Spinal cord (tissue), 10 donors: ENCODE results near the gene AARSD1. TPM values are rescaled to one million over a fixed set of nuclear protein-coding genes. Genes with fewer than 3 reads are reported as not detected.

ENCODE experiments used
- DNase-seq, 6 donors: peaks; one replicate each; pipeline versions ENCODE4 v3.0.0 to v3.0.0-alpha.2; 2013 to 2015; ENCODE audit warnings: low spot score in 6 of 6, low read depth in 4 of 6
- H3K27ac ChIP-seq: one replicate; pipeline ENCODE4 v1.5.1; 2013; ENCODE audit warnings: low read depth, low read length, control low read depth
- H3K27me3 ChIP-seq: one replicate; pipeline ENCODE4 v1.6.1; 2013; ENCODE audit warnings: low read length; ENCODE audit not compliant: control insufficient read depth, insufficient read depth
- H3K36me3 ChIP-seq: one replicate; pipeline ENCODE4 v1.6.1; 2013; ENCODE audit warnings: low read length; ENCODE audit not compliant: control insufficient read depth, insufficient read depth
- H3K4me1 ChIP-seq: one replicate; pipeline ENCODE4 v1.6.1; 2013; ENCODE audit warnings: low read length; ENCODE audit not compliant: control insufficient read depth, insufficient read depth
- H3K4me3 ChIP-seq: one replicate; pipeline ENCODE4 v1.5.1; 2013; ENCODE audit warnings: low read depth, low read length, control low read depth
- H3K9me3 ChIP-seq: one replicate; pipeline ENCODE4 v1.6.1; 2013; ENCODE audit warnings: low read length; ENCODE audit not compliant: control insufficient read depth, insufficient read depth
- WGBS: methylation state at CpG from one replicate; pipeline ENCODE4 v1.1.5; 2013; ENCODE audit warnings: missing lambda C conversion rate; ENCODE audit not compliant: insufficient coverage; 5-methylcytosine and 5-hydroxymethylcytosine counted together
- polyA plus RNA-seq, 2 donors: library from polyadenylated mRNA; unstranded; fragments of 120-200 nt; gene quantifications; one replicate each; pipeline ENCODE4 v1.2.1, GENCODE V29; 2013; ENCODE audit not compliant: insufficient read length in 2 of 2
- total RNA-seq, 2 donors: library from RNA; depleted of rRNA in 1 of 2; stranded (reverse); fragments of 120-200 nt in 1 of 2; fragments of >200 nt in 1 of 2; gene quantifications; one replicate each; pipeline versions ENCODE4 v1.2.3 to v1.2.4, GENCODE V29; 2013 to 2014
- donor health status: healthy.

Gene AARSD1
- total and polyA plus RNA-seq, 4 donors = 20.8 to 91.2 (median 51.9) TPM

DNA sequence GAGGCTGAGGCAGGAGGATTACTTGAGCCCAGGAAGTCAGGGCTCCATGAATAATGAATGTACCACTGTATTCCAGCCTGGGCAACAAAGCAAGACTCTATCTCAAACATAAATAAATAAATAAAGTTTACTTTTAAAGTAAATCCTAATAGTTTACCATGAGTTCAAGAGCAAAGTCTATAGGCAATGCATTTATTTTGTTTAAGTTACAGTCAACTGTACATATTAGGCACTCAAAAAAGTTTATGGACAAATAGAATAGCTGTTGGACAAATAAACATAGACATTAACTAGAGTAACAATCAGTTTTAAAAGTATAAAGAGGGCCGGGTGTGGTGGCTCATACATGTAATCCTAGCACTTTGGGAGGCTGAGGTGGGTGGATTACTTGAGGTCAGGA is 3.7 kb upstream of the AARSD1 start:
- Histone ChIP-seq H3K27me3 (no peaks in the 10 kb centered on the region), H3K36me3 (no peaks in the 10 kb centered on the region), H3K4me1 (peaks cover 8% of the 10 kb centered on the region), H3K9me3 (no peaks in the 10 kb centered on the region), H3K27ac (no peak overlapping the region), H3K4me3 (no peak overlapping the region)
- no peak for DNase-seq
- no CpG with 5 or more reads among the region's 1 CpG for WGBS

DNA sequence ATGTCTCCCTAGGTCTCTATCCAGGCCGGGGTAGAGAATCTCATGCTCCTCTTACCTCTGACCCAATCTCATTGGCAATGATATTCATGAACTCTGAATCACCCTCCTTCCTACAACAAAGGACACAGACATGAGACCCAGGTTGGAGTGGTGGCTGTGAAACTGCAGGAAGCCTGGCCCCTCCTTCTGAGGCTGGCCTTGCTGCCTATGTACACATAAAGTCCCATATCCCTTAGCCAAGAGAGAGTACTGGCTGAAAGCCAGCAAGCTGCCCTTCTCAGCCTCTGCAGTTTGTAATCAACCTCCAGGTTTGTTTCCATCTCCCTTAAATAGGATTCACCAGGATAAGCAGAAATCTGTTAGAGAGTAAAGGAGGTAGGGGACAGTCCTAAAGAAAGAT is 10.6 kb downstream of the AARSD1 start:
- Histone ChIP-seq H3K27ac (no peak overlapping the region), H3K36me3 (peaks cover 87% of the 10 kb centered on the region), H3K27me3 (no peaks in the 10 kb centered on the region), H3K4me1 (no peaks in the 10 kb centered on the region), H3K4me3 (no peak overlapping the region), H3K9me3 (no peaks in the 10 kb centered on the region)
- no CpG with 5 or more reads among the region's 1 CpG for WGBS
- DNase-seq = no peak

DNA sequence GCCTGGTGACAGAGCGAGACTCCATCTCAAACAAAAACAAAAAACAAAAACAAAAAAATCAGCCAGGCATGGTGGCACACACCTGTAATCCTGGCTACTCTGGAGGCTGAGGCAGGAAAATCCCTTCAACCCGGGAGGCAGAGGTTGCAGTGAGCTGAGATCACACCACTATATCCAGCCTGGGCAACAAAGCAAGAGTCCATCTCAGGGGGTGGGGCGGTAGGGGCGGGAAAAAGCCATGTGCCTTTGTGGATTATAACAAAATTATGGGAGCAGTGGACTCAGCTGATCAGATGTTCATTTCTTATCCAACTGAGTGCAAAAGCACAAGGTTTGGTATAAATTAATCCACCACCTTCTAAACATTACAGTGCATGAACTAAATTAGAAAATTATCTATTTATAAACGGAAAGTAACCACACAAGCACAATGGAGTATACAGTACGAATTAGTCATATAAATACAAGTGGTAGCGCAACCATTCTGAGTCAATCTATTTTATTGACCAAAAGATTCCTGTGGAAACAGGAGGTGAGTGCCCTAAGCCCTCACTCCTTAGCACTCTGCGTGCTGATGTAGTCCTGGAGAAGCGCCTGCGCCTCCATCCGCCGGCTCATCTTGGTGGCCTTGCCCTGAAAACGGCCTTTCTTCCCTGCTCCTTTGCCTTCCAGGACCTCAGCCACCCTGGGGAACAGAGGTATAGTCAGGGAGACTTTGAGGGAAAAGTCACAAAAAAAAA is 14.0 kb downstream of the AARSD1 start:
- no peaks in the 10 kb centered on the region for H3K9me3 ChIP-seq
- H3K4me3 ChIP-seq = no peak overlapping the region
- peaks cover 65% of the 10 kb centered on the region for H3K36me3 ChIP-seq
- no peak overlapping the region for H3K27ac ChIP-seq
- WGBS = 90% methylated on average over 3 of the region's 13 CpGs
- H3K4me1 ChIP-seq = no peaks in the 10 kb centered on the region
- no peaks in the 10 kb centered on the region for H3K27me3 ChIP-seq
- DNase-seq = no peak

DNA sequence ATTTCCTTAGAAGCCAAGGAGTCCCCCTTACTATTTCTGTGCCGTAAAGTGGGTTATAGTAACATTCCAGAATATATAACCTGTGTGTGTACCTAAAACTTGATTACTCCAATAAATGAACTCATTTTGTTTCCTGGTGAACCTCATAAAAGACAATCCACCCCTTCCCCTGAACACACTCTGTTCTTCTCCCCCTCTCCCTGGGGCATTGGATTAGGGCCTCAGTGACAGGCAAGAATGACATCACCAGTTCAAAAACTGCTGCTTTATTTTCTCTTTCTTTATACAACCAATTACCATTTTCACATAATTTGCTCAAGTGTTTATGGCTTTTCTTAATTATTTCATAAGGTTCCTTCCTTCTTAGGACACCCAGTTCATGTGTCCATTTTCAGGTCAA is 17.4 kb downstream of the AARSD1 start:
- no peaks in the 10 kb centered on the region for H3K4me1 ChIP-seq
- no peaks in the 10 kb centered on the region for H3K27me3 ChIP-seq
- no peak overlapping the region for H3K27ac ChIP-seq
- DNase-seq = no peak
- no peaks in the 10 kb centered on the region for H3K9me3 ChIP-seq
- no CpG with 5 or more reads among the region's 1 CpG for WGBS
- H3K36me3 ChIP-seq = peaks cover 32% of the 10 kb centered on the region
- H3K4me3 ChIP-seq = no peak overlapping the region

DNA sequence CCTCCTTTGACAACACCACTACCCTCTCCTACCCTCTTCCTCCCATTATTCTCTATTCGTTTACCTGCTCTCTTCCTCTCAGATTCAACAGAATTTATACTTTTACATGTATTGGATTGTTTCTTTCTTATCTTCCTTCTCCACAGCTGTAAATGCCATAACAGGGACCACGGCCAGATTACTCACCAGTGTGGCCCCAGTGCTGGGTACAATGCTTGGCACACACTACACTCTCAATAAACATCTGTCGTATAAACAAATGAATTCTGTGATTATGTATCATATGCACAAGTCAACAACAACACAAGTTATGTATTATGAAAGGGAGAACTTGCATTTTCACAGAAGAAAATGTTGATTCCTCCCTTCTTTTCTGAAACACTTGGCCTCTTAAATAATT is 20.0 kb downstream of the AARSD1 start:
- Histone ChIP-seq H3K4me3 (no peak overlapping the region), H3K9me3 (no peaks in the 10 kb centered on the region), H3K4me1 (no peaks in the 10 kb centered on the region), H3K27ac (no peak overlapping the region), H3K36me3 (peaks cover 11% of the 10 kb centered on the region), H3K27me3 (no peaks in the 10 kb centered on the region)
- WGBS = no CpG with 5 or more reads among the region's 3 CpGs
- no peak for DNase-seq

DNA sequence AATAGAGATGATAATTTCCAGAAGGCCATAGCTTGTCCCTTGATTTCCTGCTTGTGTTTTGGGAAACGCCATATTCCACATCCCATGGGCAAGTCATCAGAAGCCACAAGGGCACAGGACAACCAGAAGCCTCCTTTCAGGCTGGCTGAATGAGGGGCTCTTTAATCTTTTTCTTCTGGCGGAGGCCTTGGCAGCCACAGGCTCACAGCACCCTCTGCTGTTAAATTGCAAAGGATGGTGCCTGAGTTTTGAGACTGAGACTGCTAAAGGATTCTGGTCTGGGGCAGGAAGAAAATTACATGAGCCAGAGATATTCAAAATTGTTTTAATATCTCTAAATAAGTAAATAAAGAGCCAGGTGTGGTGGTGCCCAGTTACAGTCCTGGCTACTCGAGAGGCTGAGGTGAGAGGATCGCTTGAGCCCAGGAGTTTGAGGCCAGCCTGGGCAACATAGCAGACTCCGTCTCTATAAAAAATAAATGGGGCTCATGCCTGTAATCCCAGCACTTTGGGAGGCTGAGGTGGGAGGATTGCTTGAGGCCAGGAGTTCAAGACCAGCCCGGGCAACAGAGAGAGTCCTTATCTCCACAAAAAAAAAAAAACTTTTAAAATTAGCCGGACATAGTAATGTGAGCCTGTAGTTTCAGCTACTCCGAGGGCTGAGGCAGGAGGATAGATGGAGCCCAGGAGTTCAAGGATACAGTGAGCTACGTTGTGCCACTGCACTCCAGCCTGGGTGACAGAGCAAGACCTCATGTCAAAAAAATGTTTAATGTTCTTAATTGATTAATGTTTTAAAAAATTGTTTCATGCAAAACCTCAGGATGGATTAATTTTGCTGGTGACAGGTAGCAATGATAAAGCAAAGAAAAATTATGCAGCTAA is 26.3 kb downstream of the AARSD1 start:
- Histone ChIP-seq H3K27me3 (no peaks in the 10 kb centered on the region), H3K36me3 (no peaks in the 10 kb centered on the region), H3K4me1 (no peaks in the 10 kb centered on the region), H3K4me3 (no peak overlapping the region), H3K27ac (no peak overlapping the region), H3K9me3 (no peaks in the 10 kb centered on the region)
- WGBS = 75% methylated on average over 2 of the region's 9 CpGs
- peak in 5 of 6 donors; percentile 30 to 84 (median 48) for DNase-seq

DNA sequence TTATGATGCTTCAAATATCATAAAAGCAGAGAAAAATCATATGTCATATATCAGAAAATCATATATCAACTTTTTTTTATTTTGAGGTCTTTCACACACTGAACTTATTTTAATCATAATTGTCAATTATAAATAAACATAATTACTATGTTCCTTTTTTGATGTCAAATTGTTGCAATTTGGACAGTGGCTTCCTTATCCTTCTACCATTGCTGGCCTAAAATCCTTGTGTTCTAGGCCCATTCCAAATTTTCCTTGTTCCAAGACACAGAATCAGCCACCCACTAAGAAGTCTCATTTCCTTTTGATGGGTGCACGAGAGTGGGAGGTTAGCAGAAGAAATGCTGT is 34.8 kb downstream of the AARSD1 start:
- no peak overlapping the region for H3K27ac ChIP-seq
- H3K4me3 ChIP-seq = no peak overlapping the region
- H3K4me1 ChIP-seq = no peaks in the 10 kb centered on the region
- H3K9me3 ChIP-seq = no peaks in the 10 kb centered on the region
- no peaks in the 10 kb centered on the region for H3K27me3 ChIP-seq
- WGBS = 83% methylated on average over 1 of the region's 1 CpG
- DNase-seq = no peak
- no peaks in the 10 kb centered on the region for H3K36me3 ChIP-seq

DNA sequence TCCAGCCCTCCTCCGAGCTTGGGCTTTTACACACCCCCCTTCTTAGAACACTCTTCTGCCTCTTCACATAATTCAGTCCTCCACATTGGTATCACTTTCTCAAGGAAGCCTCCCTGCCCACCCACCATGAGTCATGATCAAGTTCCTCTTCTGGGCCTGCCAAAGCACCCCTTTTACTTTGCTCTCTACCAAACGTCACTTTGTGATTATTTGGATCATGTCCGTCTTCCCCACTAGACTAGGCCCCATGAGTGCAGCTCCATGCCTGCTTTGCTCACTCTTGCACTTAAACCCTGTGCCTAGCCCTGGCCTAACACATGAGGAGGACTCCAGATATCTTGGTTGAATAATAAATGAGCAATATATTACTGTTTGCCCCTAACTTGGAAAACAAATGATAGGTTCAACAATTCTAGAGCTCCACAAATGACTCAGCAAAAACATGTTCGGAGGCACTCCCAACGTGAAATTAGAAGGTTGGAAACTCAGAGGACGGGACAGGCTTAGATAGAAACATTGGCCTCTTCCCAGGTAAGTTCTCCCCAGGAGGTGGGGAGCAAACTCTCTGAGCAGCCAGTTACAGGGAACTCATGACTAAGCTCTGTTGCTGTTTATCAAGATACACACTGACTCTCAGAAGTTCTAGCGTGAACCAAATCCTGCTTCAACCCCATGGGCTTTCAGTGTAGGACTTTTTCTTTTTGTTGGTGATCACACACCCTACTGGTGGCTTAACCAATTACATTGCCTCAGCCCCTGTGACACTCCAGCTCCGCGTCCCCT is 35.3 kb downstream of the AARSD1 start:
- Histone ChIP-seq H3K36me3 (no peaks in the 10 kb centered on the region), H3K4me1 (no peaks in the 10 kb centered on the region), H3K27me3 (no peaks in the 10 kb centered on the region), H3K27ac (no peak overlapping the region), H3K9me3 (no peaks in the 10 kb centered on the region), H3K4me3 (no peak overlapping the region)
- peak in 2 of 6 donors; percentile 11 to 42 for DNase-seq
- WGBS = 68% methylated on average over 7 of the region's 9 CpGs

DNA sequence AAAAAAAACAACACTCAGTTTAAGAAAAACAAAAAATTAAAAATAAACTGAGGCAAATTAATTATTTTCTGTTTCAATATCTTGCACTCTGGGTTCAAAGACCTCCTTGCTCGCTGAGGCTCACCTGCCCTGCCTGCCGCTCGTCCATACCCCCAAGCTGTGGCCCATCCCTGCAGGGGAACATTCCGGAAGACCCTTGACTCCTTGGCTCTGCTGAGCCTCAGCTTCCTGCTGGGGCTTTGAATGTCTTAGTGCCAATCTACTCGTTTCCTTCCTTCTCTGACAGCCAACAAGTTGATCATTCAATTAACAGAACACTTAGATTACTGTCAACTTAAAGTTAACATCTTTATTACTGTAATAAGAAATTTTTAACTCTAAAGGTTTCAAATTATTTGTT is 39.4 kb downstream of the AARSD1 start:
- no peak for DNase-seq
- Histone ChIP-seq H3K27me3 (no peaks in the 10 kb centered on the region), H3K27ac (no peak overlapping the region), H3K4me3 (no peak overlapping the region), H3K36me3 (no peaks in the 10 kb centered on the region), H3K4me1 (no peaks in the 10 kb centered on the region), H3K9me3 (no peaks in the 10 kb centered on the region)
- WGBS = 39% methylated on average over 4 of the region's 5 CpGs
